Measurements from ENCODE around the gene GNAZ.
A peak's percentile ranks its signal among the peaks of the same experiment; 100 is the strongest.

The GNAZ gene

DNA sequence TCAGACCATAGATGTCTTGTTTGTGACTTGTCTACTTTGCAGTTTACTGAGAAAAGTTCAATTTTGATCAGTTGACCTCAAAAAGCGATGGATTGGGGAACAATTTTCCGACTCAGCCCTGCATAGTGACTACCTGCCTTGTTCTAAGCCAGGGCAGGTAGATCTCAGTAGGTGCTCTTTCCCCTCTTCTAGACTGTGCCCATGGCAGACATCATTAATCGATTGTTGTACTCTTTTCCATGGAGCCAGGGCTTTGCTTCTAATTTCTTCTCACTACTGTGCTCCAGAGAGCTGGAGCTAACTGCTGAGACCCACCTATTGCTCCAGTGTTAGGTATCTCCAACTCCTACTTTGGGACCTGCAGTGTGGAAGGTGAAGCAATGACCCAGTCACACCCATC lies 84.8 kb downstream of the GNAZ start:
- no peak for DNase-seq (ENCODE audit: low read depth)

DNA sequence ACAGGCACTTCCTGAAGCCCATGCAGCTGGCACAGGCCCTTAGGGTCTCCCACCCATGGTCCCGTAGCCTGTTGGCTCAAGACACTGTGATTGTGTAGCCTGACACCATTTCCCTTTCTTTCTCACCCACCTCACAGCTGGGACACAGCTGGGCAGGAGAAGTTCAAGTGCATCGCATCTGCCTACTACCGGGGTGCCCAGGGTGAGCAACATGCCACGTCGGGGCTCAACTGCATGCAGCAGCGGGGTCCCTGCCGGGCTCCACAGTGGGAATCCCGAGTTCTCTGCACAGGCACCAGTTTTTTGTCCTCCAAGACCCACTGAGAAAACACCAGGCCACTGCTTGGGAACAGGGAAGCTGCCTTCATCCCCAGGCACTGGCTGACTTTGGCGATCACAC lies 85.5 kb downstream of the GNAZ start:
- DNase-seq (ENCODE audit: low read depth) = no peak

DNA sequence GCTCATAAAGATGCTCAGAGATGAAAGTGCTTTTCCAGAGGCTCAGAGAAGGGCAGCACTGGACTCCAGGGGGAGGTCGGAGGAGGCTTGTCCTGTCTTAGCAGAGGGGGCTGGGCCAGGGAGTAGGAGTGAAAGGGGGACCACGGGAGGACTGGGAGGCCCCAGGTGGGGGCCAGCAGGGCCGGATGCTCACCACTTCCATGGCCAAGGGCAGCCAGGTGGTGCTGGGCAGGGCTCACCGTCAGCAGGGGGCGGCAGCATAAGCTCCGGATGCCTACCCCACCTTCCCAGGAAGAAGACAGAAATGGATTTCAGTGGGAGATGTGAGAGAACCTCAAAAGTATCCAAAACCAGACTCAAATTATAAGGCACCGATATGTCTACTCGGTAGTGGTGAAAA lies 86.0 kb downstream of the GNAZ start:
- no peak for DNase-seq (ENCODE audit: low read depth)

DNA sequence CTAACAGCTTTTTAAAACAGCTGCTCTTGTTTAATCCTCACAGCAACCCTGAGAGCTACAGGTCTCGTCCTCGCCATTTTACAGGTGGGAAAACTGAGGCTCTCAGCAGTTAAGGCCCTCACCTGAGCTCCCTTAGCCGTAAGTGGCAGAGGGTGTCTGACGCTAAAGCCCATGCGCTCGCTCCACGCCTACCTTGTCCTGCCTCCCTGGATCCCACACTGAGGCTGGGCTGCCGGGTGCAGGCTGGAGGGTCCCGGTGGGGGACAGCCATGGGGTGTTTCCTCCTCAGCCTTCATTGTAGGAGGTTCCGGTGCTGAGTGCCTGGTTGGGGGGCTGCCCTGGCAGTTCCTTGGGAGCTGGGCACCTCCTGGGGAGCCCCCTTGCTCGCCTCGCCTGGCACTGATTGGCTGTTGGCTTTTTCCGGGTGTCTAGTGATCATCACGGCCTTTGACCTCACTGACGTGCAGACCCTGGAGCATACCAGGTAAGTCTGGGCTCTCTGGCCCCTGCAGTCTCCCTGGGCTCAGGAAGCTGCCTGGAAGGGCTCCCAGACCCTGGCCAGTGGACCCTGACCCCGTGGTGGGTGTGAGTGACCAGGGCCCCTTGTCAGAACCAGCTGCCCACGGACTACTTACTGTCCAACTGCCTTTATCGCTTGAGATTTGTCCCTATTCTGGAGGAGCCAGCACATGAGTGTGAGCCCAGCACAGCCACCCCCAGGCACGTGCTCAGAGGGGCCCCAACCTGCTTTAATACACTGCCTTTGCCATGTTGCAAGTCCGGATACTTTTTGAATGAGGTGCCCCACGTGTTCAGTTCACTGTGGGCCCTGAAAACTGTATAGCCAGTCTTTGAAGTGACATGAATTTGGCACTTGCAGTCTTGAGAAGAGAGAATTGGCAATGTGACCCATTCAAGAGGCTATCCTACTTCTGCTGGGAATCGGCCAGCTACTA lies 87.5 kb downstream of the GNAZ start:
- no peak for DNase-seq (ENCODE audit: low read depth)

DNA sequence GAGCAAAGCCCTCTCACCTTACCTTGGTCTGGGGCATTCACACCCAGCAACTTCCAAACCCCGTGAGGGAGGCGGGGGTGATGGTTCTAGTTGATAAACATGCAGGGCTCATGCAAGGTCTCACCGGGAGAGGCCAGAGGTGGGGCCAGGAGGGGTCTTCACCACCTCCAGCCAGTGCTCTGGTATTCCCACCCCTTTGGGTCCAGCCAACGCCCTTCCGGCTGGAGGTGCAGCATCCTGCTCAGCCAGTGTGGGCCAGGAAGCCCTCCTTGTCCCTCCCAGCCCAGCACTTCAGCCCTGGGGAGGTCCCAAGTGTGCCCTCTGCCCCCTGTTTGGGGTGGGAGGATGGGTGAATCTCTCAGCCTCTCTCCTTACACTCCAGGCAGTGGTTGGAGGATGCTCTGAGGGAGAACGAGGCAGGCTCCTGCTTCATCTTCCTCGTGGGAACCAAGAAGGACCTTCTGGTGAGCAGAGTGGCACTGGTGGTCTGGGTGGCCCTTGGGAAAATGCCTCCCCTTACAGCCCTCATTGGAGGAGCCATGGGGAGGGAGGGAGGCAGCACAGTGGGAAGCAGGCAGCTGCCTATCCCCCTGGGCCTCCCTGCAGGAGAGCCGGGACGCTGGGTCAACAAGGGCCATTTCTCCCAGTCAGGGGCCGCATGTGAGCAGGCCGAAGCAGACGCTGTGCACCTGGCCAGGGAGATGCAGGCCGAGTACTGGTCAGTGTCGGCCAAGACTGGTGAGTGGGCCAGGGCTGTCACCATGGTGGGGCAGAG lies 88.4 kb downstream of the GNAZ start:
- DNase-seq (ENCODE audit: low read depth) = no peak

DNA sequence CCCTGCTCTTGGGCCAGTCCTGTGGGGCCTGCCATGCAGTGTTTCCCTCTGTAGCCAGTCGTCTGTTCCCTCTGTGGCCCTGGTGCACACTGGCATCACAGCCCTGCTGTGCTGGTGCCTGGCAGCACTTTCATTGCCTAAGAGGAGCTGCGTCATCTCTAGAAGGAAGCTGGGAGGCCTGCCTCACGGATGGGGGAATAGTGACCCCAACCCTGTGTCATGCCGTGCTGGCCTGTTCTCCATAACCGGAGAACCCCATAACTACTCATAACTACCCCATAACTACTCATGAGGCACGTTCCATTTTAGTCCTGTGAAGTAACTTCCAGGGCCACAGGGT lies 88.9 kb downstream of the GNAZ start:
- no peak for DNase-seq (ENCODE audit: low read depth)

DNA sequence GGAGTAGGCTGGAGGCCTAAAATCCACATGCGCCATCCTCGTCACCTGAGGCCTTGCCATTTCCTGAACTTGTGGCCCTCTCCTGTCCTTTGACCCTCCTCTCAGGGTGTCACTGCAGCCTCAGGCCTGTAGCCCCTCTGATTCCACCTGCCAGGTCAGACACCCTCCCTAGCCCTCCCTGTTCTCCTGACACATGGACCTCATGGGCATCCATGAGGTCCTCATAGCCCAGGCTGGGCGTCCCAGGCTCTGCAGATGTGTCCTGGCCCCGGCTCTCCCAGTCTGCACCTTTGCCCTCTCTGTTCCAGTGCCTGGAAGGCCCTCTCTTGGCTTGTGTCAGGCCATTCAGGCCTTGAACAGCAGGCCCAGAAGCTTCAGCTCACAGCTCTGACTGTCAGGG lies 90.7 kb downstream of the GNAZ start:
- DNase-seq (ENCODE audit: low read depth) = no peak

DNA sequence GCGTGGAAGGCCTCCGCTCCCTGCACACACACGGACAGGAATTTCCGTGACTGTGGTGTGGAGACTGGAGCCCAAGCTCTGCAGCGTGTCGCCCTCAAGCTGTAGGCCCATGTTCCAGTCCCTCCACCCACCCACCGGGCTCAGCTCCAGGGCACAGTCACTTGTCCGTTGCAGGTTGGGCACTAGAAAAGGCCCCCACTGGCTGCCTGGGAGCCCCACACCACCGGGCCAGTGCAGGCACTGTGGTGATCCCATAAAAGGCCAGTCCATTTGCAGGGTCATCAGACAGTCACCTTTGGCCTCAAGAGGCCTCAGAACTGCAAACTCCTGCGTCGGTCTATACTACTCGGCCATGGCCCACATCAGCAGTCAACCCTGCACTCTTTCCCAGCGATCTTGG lies 91.3 kb downstream of the GNAZ start:
- no peak for DNase-seq (ENCODE audit: low read depth)

DNA sequence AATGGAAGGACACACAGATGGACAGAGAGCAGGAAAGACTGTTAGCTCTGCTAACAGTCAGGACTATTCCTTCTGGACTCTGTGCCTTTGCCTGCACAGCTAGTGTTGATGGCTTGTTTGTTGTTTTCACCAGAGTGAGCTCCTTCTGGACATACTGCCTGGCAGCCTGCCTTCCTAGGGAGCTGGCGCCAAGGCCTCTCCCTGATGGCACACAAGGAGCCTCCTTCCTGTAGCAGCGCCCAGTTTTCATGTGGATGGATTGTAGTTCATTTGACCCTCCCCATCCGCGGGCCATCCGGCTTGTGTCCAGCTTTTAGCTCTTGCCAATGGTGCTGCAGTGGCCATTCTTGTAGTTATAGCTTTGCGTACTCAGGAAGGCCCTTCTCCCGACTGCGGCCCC lies 93.3 kb downstream of the GNAZ start:
- DNase-seq (ENCODE audit: low read depth) = peak; percentile 32

DNA sequence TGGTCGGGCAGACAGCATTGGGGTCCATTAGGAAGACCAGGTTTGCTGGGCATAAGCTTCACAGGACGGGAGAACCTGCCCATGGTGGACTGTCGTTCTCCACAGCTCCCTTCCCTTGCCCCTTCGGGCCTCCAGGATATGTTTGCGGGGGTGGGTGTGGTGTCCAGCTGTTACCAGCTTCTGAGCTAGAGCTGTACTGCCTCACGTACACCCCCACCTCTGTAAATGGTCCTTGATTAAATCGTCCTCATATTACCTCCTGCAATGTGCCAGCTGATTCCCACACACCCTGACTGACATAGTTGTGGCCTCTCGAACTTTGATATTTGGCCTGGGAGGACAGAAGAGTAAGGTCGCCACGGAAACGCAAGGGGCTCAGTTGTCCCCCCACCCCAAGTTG lies 93.8 kb downstream of the GNAZ start:
- DNase-seq (ENCODE audit: low read depth) = no peak

DNA sequence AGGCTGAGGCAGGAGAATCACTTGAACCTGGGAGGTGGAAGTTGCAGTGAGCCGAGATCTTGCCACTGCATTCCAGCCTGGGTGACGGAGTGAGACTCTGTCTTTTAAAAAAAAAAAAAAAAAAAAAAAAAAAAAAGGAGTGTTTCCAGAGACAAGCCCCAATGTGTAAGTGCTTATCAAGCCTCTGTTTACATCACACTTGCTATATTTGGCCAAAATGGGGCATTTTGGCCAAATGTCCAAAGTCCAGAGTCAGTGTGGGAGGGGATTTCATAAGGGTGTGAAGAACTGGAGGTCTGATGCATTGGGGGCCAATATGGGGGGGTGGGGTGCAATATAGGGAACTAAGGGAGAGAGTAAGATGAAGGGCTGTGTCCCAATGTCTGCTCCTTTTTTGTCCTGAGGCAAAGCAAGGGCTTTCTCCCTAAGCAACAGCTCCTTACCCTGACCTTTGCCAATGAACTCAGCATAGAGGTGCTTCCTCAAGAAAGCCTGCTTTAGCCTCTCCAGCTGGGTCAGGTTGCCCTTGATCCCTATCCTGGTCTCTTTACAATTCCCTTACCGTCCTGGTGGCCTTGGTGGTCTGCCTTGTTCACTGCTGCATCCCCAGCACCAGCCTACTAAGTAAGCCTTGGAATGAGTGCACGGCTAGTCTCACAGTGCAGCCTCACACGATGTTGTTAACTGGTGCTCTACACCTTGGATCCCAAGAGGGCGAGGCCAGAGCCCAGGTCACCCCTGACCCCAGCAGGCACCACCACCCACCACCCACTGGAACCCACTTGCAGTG lies 95.9 kb downstream of the GNAZ start:
- no peak for DNase-seq (ENCODE audit: low read depth)

DNA sequence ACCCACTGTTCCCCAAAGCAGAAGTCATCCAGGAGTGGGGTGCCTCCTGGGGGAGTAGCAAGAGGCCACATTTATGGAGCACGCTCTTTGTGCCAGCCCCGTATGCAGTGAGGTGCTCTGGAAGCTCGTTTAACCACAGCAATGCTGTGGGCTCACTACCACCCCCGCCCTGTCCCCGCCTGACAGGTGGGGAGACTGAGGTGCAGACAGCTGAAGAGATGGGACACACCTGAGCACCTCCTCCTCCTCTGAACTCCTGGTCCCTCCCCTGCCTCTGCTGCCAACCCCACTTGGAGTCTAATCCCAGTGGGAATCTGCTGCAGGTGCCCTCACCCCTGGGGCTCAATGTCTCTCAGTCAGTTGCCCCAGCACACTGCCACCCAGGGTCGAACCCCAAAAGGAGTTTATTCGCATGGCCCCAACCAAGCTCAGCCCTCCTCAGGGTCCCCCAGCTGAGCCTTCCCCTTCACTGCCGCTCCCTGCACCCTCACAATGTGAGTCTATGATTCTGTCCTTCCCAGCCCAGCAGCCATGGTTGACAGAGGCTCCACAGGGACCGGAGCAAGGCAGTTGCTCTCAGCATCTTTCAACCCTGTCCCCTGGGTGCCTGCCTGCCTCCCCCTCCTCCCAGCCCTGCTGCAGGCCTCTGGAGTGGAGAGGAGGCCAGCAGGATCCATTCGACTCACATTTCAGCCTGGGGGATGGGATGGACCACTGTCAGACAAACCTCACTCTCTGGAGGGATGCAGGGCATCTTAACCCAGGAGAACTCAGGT lies 96.7 kb downstream of the GNAZ start:
- DNase-seq (ENCODE audit: low read depth) = no peak

DNA sequence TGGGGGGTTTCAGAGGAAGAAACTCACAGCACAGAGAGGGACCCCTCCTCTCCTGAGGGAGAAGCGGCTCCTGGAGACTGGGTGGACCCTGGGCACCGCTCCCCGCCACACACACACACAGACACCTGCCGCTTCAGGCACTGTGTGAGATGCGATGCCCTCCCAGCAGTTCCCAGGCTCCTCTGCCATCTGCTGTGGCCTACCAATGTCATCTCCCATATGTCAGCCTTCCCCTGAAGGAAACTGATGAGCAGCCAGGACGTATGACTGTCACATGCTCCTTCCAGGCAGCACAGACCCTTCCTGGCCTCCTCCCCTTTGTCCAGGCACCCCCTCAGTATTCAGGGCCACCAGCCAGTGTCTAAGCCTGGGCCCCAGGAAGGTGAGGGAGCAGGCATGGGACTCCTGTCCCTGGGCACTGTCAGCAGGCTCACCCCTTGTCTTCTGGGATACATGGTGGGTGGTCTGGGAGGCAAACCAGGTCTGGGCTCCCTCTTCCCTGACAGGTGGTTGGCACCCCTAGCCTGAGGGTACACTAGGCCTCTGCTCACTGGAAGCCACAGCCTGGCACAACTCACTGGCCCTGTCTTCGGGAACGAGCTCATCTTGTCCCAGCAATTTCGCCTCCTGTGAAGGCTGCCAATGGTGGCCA lies 98.2 kb downstream of the GNAZ start:
- no peak for DNase-seq (ENCODE audit: low read depth)

DNA sequence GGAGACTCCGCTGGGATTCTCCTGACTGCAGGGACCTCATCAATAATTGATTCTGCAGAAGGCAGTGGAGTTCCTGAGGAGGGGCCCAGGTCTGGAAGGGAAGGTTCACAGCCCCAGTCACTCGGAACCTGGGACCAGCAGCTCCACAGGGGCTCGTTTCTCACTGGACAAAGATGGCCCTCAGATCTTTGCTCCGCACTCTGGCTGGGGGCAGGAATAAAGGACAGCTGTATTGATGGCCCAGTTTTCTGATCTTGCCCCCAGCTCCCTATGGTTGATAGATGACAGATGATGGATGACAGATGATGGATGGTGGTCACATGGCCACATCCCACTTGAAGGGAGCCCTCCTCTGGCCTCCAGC lies 98.7 kb downstream of the GNAZ start:
- no peak for DNase-seq (ENCODE audit: low read depth)
